DND-41 (cell line): ENCODE results near the gene RUNX3.

Experiments
- CTCF ChIP-seq: IDR thresholded peaks from 2 replicates; pipeline ENCODE4 v1.5.1; 2012; ENCODE audit warnings: borderline replicate concordance, low read length, moderate library complexity, mild to moderate bottlenecking; ENCODE audit not compliant: poor library complexity, severe bottlenecking; ENCODE audit errors: extremely low read depth
- EZH2 ChIP-seq: IDR thresholded peaks from 3 replicates; pipeline ENCODE4 v1.6.1; 2012; ENCODE audit warnings: borderline replicate concordance, low read depth, mild to moderate bottlenecking, moderate library complexity, low read length, inconsistent platforms; ENCODE audit not compliant: severe bottlenecking

- no peak for TF ChIP-seq EZH2
- TF ChIP-seq CTCF = peak; percentile 31
Measured at GRCh38 chr1:24952413-24952841, 22.4 kb upstream of the RUNX3 start.
